ENCODE results near the gene MED25. TPM values are rescaled to one million over a fixed set of nuclear protein-coding genes. Genes with fewer than 3 reads are reported as not detected.

Gene MED25
- total and polyA plus RNA-seq, 2 of the 8 experiments (the other 6 are each of a cell fraction or from before 2014, with no cell fraction given), result 21.6 to 71.4 TPM

DNA sequence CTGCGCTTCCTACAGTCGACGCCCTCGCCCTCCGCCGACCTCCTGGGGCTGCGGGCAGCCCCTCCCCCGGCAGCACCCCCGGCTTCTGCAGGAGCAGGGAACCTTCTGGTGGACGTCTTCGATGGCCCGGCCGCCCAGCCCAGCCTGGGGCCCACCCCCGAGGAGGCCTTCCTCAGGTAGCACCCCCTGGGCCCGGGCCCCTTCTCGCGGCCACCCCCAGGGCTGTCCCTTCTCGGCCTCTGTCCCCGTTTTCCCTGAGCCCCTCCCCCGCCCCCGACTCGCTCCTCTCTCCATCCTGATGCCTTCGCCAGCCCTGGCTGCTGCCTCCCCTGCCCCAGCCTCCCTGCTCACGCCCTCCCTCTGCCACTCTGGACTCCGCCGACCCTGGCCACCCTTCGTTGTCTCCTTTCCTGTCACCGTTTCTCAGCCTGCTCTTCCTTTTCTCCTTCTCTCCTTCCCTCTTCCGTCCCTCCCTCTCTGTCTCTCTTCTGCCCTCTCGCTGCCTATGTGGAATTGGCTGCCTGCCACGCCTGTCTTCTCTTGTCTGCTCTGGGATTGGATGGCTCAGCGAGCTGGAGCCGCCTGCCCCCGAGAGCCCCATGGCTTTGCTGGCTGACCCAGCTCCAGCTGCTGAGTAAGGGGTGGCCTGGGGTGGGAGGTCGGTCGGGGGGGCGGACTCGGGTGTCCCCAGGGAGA is 16.0 kb upstream of the MED25 start (continued):
- TF ChIP-seq TBP (IDR thresholded peaks at IDR 0.05; ENCODE audit: low read depth, low read length), result no peak
- no peak for TF ChIP-seq CBX5 (IDR thresholded peaks at IDR 0.05; ENCODE audit: low read depth, low read length)
- TF ChIP-seq POU5F1 (IDR thresholded peaks at IDR 0.05; ENCODE audit: low read depth, low read length), result no peak
- peak; percentile 65 for TF ChIP-seq SP2 (IDR thresholded peaks at IDR 0.05; ENCODE audit: low read length)
- no peak for TF ChIP-seq BCL11A (IDR thresholded peaks at IDR 0.05; ENCODE audit: low read depth in 2 of 2, low read length in 2 of 2)
- TF ChIP-seq SIN3A (conservative IDR thresholded peaks at IDR 0.05 in 1 of 2, IDR thresholded peaks at IDR 0.05 in 1 of 2; ENCODE audit: low read depth in 1 of 2, low read length in 2 of 2), result no peak
- no peak for TF ChIP-seq JUN (IDR thresholded peaks at IDR 0.05; ENCODE audit: low read depth, low read length)
- no peak for TF ChIP-seq FOSL1 (IDR thresholded peaks at IDR 0.05; ENCODE audit: insufficient read depth, low read depth, low read length)
- TF ChIP-seq EGR1 (IDR thresholded peaks at IDR 0.05; ENCODE audit: borderline replicate concordance, low read depth, low read length), result no peak
- 0 out of 2 replicates have a peak, but pooled peaks have one; percentile 6 for TF ChIP-seq MAX (IDR thresholded peaks at IDR 0.05)
- TF ChIP-seq ZNF274 (IDR thresholded peaks at IDR 0.05; ENCODE audit: borderline replicate concordance, extremely low read depth, low read length), result no peak
- TF ChIP-seq MAFK (IDR thresholded peaks at IDR 0.05; ENCODE audit: low read depth, low read length), result no peak
- TF ChIP-seq SIX5 (IDR thresholded peaks at IDR 0.05; ENCODE audit: low read depth, low read length), result no peak
- no peak for TF ChIP-seq POLR2A (IDR thresholded peaks at IDR 0.05; ENCODE audit: control extremely low read depth in 1 of 2, low read depth in 2 of 2, low read length in 2 of 2)
- peak; percentile 4 to 31 (median 8); a peak in 2 of 4 replicates for TF ChIP-seq CTCF (IDR thresholded peaks at IDR 0.05; ENCODE audit: control extremely low read depth in 1 of 3, insufficient read depth in 1 of 3, low read depth in 1 of 3, low read length in 3 of 3)
- no peak for TF ChIP-seq BACH1 (IDR thresholded peaks at IDR 0.05; ENCODE audit: low read length)
- TF ChIP-seq HDAC6 (IDR thresholded peaks at IDR 0.05; ENCODE audit: low read depth, low read length), result no peak
- no peak for TF ChIP-seq TAF1 (IDR thresholded peaks at IDR 0.05; ENCODE audit: low read depth, low read length)
- TF ChIP-seq RNF2 (IDR thresholded peaks at IDR 0.05; ENCODE audit: borderline replicate concordance, low read depth, low read length, missing control alignments, poor library complexity, severe bottlenecking), result no peak
- TF ChIP-seq CHD2 (IDR thresholded peaks at IDR 0.05; ENCODE audit: low read length), result peak; percentile 87
- TF ChIP-seq, protein P1, sequence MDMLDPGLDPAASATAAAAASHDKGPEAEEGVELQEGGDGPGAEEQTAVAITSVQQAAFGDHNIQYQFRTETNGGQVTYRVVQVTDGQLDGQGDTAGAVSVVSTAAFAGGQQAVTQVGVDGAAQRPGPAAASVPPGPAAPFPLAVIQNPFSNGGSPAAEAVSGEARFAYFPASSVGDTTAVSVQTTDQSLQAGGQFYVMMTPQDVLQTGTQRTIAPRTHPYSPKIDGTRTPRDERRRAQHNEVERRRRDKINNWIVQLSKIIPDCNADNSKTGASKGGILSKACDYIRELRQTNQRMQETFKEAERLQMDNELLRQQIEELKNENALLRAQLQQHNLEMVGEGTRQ (IDR thresholded peaks at IDR 0.05; ENCODE audit: low read length), result no peak
- no peak for TF ChIP-seq CHD1 (IDR thresholded peaks at IDR 0.05; ENCODE audit: low read depth, low read length)
